Activated CD8-positive, alpha-beta memory T cell treated with anti-CD3 and anti-CD28 coated beads for 1 hour (primary cell): ENCODE data around the gene SEMA4D.
"Not testable (repeated sequence)": the region's sequence is repeated elsewhere in the genome, so short reads cannot be mapped to it uniquely, and the experiment has no call there.

Source experiments
- DNase-seq, 2 donors: peaks; one replicate each; pipeline ENCODE4 v3.0.0-alpha.2; 2020; ENCODE audit warnings: low read depth in 1 of 2; ENCODE audit errors: extremely low read depth in 1 of 2

Gene SEMA4D

GRCh38 chr9:89482901-89483361, 15.0 kb downstream of the SEMA4D start:
- no peak for DNase-seq

GRCh38 chr9:89482056-89482851, 15.7 kb downstream of the SEMA4D start:
- no peak for DNase-seq

GRCh38 chr9:89481538-89481915, 16.4 kb downstream of the SEMA4D start:
- DNase-seq: no peak

- no peak for DNase-seq
Observed at GRCh38 chr9:89480825-89481537, 16.9 kb downstream of the SEMA4D start.

GRCh38 chr9:89480372-89480771, 17.5 kb downstream of the SEMA4D start:
- DNase-seq: not testable (repeated sequence)

GRCh38 chr9:89479669-89480011, 18.3 kb downstream of the SEMA4D start:
- not testable (repeated sequence) for DNase-seq

- no peak for DNase-seq
Observed at GRCh38 chr9:89478821-89479668, 18.9 kb downstream of the SEMA4D start.

- peak in 1 of 2 donors; percentile 58 for DNase-seq
Observed at GRCh38 chr9:89477811-89478630, 19.9 kb downstream of the SEMA4D start.

- DNase-seq: no peak
Observed at GRCh38 chr9:89477384-89477783, 20.5 kb downstream of the SEMA4D start.

- DNase-seq: no peak
Observed at GRCh38 chr9:89476546-89476945, 21.4 kb downstream of the SEMA4D start.

- no peak for DNase-seq
Observed at GRCh38 chr9:89475891-89476440, 21.9 kb downstream of the SEMA4D start.

GRCh38 chr9:89474939-89475338, 23.0 kb downstream of the SEMA4D start:
- no peak for DNase-seq

GRCh38 chr9:89473762-89474469, 24.0 kb downstream of the SEMA4D start:
- no peak for DNase-seq

- not testable (repeated sequence) for DNase-seq
Observed at GRCh38 chr9:89471796-89472320, 26.1 kb downstream of the SEMA4D start.

- DNase-seq: no peak
Observed at GRCh38 chr9:89471390-89471789, 26.5 kb downstream of the SEMA4D start.

GRCh38 chr9:89470224-89470839, 27.6 kb downstream of the SEMA4D start:
- no peak for DNase-seq

- no peak for DNase-seq
Observed at GRCh38 chr9:89469003-89469402, 28.9 kb downstream of the SEMA4D start.

GRCh38 chr9:89468281-89468960, 29.5 kb downstream of the SEMA4D start:
- no peak for DNase-seq
